Esophagus squamous epithelium (tissue), 4 donors: ENCODE measurements around the gene HECTD4.

ENCODE experiments used
- CTCF ChIP-seq, 6 experiments: fragments of 450-650 bp in 4 of 6; fragments of 200-600 bp in 2 of 6; sonication (generic) in 2 of 6; IDR thresholded peaks; one replicate each; pipeline ENCODE4 v1.5.1; 2016 to 2019; ENCODE audit warnings: antibody characterized with exemption in 6 of 6, mild to moderate bottlenecking in 4 of 6, moderate library complexity in 4 of 6
- POLR2A ChIP-seq, 4 donors: fragments of 450-650 bp; IDR thresholded peaks; one replicate each; pipeline ENCODE4 v1.6.1; 2017; ENCODE audit warnings: antibody characterized with exemption in 4 of 4, mild to moderate bottlenecking in 4 of 4, moderate library complexity in 3 of 4

DNA sequence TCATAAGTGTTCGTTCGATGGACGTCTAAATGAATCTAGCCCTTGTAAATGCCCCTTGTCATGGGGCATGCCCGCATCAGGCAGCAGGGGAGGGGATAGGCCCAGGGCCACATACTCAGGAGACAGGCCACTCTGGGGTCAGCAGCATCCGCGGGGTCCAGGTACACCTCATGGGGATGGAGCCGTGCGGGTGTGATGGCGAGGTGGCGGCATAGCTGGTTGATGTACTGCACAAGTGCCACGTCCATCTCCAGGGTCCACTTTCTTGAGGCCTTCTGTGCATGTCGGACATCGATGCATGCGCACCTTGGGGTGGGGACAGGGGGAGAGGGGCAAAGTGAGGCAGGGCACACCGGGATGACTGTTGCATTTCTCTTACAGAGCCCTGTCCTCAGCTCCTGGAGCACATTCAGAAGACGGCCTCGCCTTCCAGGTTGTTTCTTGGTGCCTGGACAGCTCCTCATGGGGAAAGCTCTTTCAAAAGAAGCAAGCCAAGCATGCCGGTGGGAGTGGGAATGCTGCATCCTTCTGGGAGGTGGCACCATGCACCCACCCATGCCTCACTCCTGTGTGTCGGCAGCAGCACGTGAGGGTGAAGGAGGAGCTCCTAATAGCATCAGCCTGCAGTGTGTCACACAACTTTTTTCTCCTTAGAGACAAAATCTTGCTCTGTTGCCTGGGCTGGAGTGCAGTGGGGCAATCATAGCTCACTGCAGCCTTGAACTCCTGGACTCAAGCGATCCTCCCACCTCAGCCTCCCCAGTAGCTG is 209.5 kb downstream of the HECTD4 start:
- TF ChIP-seq CTCF (IDR thresholded peaks at IDR 0.05): no peak
- TF ChIP-seq POLR2A (IDR thresholded peaks at IDR 0.05): no peak
